GM12801 (cell line): ENCODE measurements around the gene KRT73.

Experiments
- TF ChIP-seq, protein P1 (sequence below): IDR thresholded peaks from one replicate; pipeline ENCODE4 v1.5.1; 2011; ENCODE audit warnings: control low read depth; ENCODE audit not compliant: insufficient read length; ENCODE audit errors: extremely low read depth

Gene KRT73

GRCh38 chr12:52661668-52662067 lies 43.3 kb upstream of the KRT73 start:
- TF ChIP-seq, protein P1, sequence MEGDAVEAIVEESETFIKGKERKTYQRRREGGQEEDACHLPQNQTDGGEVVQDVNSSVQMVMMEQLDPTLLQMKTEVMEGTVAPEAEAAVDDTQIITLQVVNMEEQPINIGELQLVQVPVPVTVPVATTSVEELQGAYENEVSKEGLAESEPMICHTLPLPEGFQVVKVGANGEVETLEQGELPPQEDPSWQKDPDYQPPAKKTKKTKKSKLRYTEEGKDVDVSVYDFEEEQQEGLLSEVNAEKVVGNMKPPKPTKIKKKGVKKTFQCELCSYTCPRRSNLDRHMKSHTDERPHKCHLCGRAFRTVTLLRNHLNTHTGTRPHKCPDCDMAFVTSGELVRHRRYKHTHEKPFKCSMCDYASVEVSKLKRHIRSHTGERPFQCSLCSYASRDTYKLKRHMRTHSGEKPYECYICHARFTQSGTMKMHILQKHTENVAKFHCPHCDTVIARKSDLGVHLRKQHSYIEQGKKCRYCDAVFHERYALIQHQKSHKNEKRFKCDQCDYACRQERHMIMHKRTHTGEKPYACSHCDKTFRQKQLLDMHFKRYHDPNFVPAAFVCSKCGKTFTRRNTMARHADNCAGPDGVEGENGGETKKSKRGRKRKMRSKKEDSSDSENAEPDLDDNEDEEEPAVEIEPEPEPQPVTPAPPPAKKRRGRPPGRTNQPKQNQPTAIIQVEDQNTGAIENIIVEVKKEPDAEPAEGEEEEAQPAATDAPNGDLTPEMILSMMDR: no peak

DNA sequence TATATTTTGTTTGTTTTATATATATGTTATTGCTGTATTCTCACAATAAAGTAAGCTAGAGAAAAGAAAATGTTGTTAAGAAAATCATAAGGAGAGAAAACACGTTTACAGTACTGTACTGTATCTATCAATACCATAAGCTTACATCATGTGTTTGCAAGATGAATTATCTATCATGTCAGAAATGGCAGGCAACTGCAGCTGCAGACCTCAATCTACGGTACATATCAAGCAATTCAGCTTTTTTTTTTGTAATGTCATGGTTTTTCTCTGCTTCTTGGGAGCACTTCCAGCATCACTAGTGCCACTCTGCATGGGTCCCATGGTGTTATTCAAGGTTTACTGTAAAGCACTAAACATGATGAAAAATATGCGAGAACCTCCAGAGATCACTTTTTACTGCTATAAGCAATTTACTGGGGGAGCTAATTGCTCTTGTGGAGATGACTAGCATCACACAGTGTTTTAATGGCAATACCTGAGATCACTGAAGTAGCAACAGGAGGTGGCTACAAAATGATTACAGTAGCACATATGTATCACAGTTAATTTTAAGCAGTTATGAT lies 42.7 kb upstream of the KRT73 start:
- TF ChIP-seq, protein P1: no peak

GRCh38 chr12:52659951-52660350 lies 41.6 kb upstream of the KRT73 start:
- TF ChIP-seq, protein P1: no peak

DNA sequence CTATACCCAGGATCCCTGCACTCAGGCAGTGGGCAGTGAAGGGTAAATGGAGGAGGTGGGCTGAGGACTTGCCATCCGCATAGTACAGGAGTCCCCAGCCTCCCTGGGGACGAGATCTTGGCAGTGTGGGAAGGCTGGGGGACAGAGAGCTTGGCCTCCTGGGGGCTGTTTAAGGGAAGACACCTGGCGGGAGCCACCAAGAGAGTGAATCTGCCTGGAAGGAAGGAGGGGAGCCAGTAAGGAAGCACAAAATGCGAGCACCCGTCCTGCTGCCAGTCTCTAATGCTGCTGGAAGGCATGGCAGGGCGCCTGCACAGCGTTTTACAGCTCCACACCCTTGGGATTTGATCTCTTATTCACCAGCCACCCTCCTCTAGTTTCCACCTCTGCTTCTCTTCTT lies 41.0 kb upstream of the KRT73 start:
- TF ChIP-seq, protein P1: no peak

DNA sequence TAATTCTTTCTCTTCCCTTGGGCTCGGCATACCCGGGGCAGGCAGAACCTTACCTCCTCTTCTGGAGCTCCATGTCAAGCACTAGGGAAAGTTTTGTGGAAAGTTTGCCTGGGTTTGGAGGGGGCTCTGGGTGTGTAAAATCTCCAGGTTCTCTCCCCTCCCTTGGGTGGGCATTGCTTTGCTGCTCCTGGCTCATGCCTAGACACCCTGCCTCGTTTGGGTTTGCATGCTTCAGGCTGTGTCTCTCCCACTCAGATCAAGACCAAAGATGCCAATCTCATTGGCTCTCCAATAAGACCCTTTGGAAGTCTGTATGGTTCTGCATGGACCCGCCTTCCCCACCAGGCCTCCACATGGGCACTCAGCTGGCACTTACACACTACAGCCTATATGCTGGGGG lies 39.8 kb upstream of the KRT73 start:
- TF ChIP-seq, protein P1: no peak

- TF ChIP-seq, protein P1: no peak
These were observed 39.0 kb upstream of the KRT73 start for GRCh38 chr12:52657250-52657902.

GRCh38 chr12:52656616-52657015 lies 38.3 kb upstream of the KRT73 start:
- TF ChIP-seq, protein P1: no peak

- TF ChIP-seq, protein P1: no peak
These were observed 37.4 kb upstream of the KRT73 start for GRCh38 chr12:52655720-52656124.
